Erythroblast (primary cell): ENCODE results near the gene WASF2.

Experiments
- GATA1 ChIP-seq: IDR thresholded peaks from 2 replicates; pipeline ENCODE4 v1.6.1; 2011; ENCODE audit warnings: low read depth, mild to moderate bottlenecking, control low read depth, low read length, moderate library complexity
- POLR2A ChIP-seq: IDR thresholded peaks from 2 replicates; pipeline ENCODE4 v1.6.1; 2011; ENCODE audit warnings: mild to moderate bottlenecking, low read length

GRCh38 chr1:27473755-27474154 is 16.2 kb downstream of the WASF2 start:
- no peak for TF ChIP-seq POLR2A
- TF ChIP-seq GATA1: no peak
